Endothelial cell of umbilical vein (primary cell): ENCODE results near the gene SEMA5A.

Experiments used
- CTCF ChIP-seq, 2 donors: IDR thresholded peaks; 1 replicate in 1 of 2; 2 replicates in 1 of 2; pipeline ENCODE4 v1.5.1; 2011; ENCODE audit warnings: low read length in 2 of 2, mild to moderate bottlenecking in 2 of 2, moderate library complexity in 2 of 2, control low read depth in 1 of 2, inconsistent platforms in 1 of 2, low read depth in 1 of 2; ENCODE audit not compliant: insufficient read depth in 1 of 2; ENCODE audit errors: extremely low read depth in 1 of 2
- EZH2 ChIP-seq: IDR thresholded peaks from 2 replicates; pipeline ENCODE4 v1.6.1; 2012; ENCODE audit warnings: borderline replicate concordance, low read depth, mild to moderate bottlenecking, moderate library complexity, low read length, inconsistent platforms; ENCODE audit not compliant: severe bottlenecking
- GATA2 ChIP-seq: IDR thresholded peaks from 2 replicates; pipeline ENCODE4 v1.7.0; 2011; ENCODE audit warnings: low read depth, mild to moderate bottlenecking, moderate library complexity, mixed read lengths, low read length; ENCODE audit not compliant: insufficient read length, insufficient read depth
- POLR2A ChIP-seq: IDR thresholded peaks from 2 replicates; pipeline ENCODE4 v1.6.1; 2012; ENCODE audit warnings: low read depth, mild to moderate bottlenecking, control low read depth, low read length
- TF ChIP-seq, protein P1 (sequence below): IDR thresholded peaks from 2 replicates; pipeline ENCODE4 v1.6.1; 2011; ENCODE audit not compliant: insufficient read depth, insufficient read length

DNA sequence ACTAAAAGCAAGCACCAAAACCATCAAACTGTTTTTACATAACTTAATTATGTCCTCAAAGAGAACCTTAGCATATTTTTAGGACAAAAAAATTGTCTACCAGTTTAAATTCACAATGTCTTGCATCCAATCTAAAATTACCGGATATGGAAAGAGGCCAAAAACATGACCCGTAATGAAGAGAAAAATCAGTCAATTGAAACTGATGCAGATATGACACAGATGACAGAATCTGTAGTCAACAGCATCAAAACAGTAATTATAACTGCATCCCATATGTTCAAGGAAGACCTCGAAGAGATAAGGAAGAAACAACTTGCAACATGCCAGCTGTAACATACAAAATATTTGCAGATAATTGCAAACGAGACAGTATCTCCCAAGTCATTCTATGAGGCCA, 473.2 kb downstream of the SEMA5A start:
- TF ChIP-seq CTCF (IDR thresholded peaks at IDR 0.05; ENCODE audit: extremely low read depth in 1 of 2, insufficient read depth in 1 of 2, low read depth in 1 of 2, low read length in 2 of 2) (no peak), EZH2 (no peak), GATA2 (no peak), POLR2A (no peak)
- TF ChIP-seq, protein P1, sequence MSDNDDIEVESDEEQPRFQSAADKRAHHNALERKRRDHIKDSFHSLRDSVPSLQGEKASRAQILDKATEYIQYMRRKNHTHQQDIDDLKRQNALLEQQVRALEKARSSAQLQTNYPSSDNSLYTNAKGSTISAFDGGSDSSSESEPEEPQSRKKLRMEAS: no peak
